ENCODE results near the gene DVL2. TPM values are rescaled to one million over a fixed set of nuclear protein-coding genes. Genes with fewer than 3 reads are reported as not detected.

DVL2 gene
- total RNA-seq, 1 experiment from 2014 or later = 133 TPM

DNA sequence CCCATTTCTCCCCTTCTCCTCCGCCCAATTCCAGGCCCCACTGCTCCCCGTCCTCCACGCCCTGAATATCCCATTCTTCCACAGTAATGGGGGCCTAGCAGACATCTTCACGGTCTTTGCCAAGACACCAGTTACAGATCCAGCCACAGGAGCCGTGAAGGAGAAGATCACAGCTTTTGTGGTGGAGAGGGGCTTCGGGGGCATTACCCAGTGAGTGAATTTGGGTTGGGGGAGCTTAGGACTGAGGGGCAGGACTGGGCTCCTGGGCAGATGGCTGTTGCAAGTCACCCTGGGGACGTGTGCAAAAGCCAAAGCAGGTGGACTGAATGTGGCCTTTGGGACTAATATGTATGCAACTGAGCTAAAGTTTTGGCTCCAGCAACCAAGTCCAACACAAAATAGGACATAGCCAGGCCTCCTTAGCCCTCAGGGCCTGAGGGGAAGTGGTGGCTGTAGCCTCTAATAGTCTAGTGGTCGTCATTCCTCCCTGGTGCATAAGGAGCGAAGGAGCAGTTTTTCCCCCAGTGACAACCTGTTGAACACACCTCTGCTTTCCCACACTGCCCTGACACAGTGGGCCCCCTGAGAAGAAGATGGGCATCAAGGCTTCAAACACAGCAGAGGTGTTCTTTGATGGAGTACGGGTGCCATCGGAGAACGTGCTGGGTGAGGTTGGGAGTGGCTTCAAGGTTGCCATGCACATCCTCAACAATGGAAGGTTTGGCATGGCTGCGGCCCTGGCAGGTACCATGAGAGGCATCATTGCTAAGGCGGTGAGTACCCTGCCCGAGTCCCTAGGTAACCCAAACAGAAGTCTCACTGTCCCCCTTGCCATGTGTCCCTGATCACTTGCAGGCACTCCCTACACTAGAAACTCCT is 12.0 kb downstream of the DVL2 start:
- CTCF ChIA-PET = interaction anchor here (2.0 kb wide), 1 partner anchor 74 kb away, joined by 12 read pairs; no protein-coding TSS in a partner anchor
- no TSS peak for BruUV-seq (replicated peaks)
- Histone ChIP-seq H3K4me3 (ENCODE audit: low read depth, low read length, poor library complexity, severe bottlenecking) (no peak overlapping the region), H3K36me3 (ENCODE audit: insufficient read depth, low read length, poor library complexity, severe bottlenecking) (peaks cover 63% of the 10 kb centered on the region), H3K9me3 (ENCODE audit: low read depth, low read length, poor library complexity, severe bottlenecking) (no peaks in the 10 kb centered on the region), H3K4me1 (ENCODE audit: insufficient read depth, low read length, poor library complexity, severe bottlenecking) (peaks cover 26% of the 10 kb centered on the region), H3K27me3 (replicated peaks; ENCODE audit: insufficient read depth, low read depth, low read length, poor library complexity) (no peaks in the 10 kb centered on the region), H3K27ac (ENCODE audit: low read depth, low read length, poor library complexity, severe bottlenecking) (peak overlapping the region; percentile 49)
- POLR2A ChIA-PET (ENCODE audit: low non-redundant PET) = interaction anchor here (0.7 kb wide), 1 partner anchor 11 kb away, joined by 3 read pairs; no protein-coding TSS in a partner anchor
- DNase-seq (ENCODE audit: low spot score) = peak; percentile 13
- no peak for TF ChIP-seq EZH2 (IDR thresholded peaks at IDR 0.05; ENCODE audit: borderline replicate concordance, low read depth, low read length, poor library complexity, severe bottlenecking)
- TF ChIP-seq, protein P1, sequence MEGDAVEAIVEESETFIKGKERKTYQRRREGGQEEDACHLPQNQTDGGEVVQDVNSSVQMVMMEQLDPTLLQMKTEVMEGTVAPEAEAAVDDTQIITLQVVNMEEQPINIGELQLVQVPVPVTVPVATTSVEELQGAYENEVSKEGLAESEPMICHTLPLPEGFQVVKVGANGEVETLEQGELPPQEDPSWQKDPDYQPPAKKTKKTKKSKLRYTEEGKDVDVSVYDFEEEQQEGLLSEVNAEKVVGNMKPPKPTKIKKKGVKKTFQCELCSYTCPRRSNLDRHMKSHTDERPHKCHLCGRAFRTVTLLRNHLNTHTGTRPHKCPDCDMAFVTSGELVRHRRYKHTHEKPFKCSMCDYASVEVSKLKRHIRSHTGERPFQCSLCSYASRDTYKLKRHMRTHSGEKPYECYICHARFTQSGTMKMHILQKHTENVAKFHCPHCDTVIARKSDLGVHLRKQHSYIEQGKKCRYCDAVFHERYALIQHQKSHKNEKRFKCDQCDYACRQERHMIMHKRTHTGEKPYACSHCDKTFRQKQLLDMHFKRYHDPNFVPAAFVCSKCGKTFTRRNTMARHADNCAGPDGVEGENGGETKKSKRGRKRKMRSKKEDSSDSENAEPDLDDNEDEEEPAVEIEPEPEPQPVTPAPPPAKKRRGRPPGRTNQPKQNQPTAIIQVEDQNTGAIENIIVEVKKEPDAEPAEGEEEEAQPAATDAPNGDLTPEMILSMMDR (conservative IDR thresholded peaks at IDR 0.05; ENCODE audit: low read depth, low read length) = no peak
- intact Hi-C loops (cut with micrococcal nuclease; ENCODE audit: unreplicated experiment) = no loop called here

DNA sequence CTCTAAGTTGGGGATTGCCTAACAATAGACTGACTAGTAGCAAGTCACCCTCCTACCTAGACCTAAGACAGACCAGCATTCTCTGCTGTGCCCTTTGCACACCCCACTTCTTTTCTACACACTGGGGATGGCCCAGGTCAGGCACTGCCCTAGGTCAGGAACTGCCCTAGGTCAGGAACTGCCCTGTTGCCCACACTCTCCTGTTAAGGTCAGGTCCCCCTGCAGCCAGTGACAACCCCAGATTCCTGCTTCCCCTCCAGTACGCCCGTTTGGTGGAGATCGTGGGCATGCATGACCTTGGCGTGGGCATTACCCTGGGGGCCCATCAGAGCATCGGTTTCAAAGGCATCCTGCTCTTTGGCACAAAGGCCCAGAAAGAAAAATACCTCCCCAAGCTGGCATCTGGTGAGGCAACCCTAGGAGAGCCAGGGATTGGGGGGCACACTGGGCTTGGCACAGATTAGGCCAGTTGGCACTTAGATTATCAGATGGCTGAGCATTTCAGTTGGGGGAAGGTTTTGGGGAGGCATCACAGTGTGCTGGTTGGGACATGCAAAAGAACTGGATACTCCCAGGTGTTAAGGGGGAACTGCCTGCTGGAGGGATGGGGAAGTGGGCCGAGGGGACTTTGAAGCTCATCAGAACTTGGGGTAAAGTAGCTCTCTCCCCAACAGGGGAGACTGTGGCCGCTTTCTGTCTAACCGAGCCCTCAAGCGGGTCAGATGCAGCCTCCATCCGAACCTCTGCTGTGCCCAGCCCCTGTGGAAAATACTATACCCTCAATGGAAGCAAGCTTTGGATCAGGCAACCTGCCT is 12.8 kb downstream of the DVL2 start:
- no TSS peak for BruUV-seq (replicated peaks)

More for the DNA sequence above, 12.8 kb downstream of the DVL2 start:
- H3K27me3 ChIP-seq (replicated peaks; ENCODE audit: insufficient read depth, low read depth, low read length, poor library complexity) = no peaks in the 10 kb centered on the region
- POLR2A ChIA-PET (ENCODE audit: low non-redundant PET) = interaction anchor here (0.5 to 0.7 kb wide), 2 partner anchors 12 to 76 kb away, joined by 3 to 18 read pairs; no protein-coding TSS in a partner anchor
- CTCF ChIA-PET = interaction anchor here (0.6 to 2.0 kb wide), 7 partner anchors 15 to 176 kb away, joined by 3 to 12 read pairs (median 3); no protein-coding TSS in a partner anchor
- peak overlapping the region; percentile 94 for H3K4me3 ChIP-seq (ENCODE audit: low read depth, low read length, poor library complexity, severe bottlenecking)
- intact Hi-C loops (cut with micrococcal nuclease; ENCODE audit: unreplicated experiment) = no loop called here
- no peak for TF ChIP-seq EZH2 (IDR thresholded peaks at IDR 0.05; ENCODE audit: borderline replicate concordance, low read depth, low read length, poor library complexity, severe bottlenecking)
- TF ChIP-seq, protein P1 (conservative IDR thresholded peaks at IDR 0.05; ENCODE audit: low read depth, low read length) = no peak
- H3K36me3 ChIP-seq (ENCODE audit: insufficient read depth, low read length, poor library complexity, severe bottlenecking) = peaks cover 55% of the 10 kb centered on the region
- no peak for DNase-seq (ENCODE audit: low spot score)
- peak overlapping the region; percentile 93 for H3K27ac ChIP-seq (ENCODE audit: low read depth, low read length, poor library complexity, severe bottlenecking)
- peaks cover 29% of the 10 kb centered on the region for H3K4me1 ChIP-seq (ENCODE audit: insufficient read depth, low read length, poor library complexity, severe bottlenecking)
- H3K9me3 ChIP-seq (ENCODE audit: low read depth, low read length, poor library complexity, severe bottlenecking) = no peaks in the 10 kb centered on the region
